Body of pancreas (tissue), 4 donors: Measurements from ENCODE around the gene SERINC2.
"Not testable (repeated sequence)": the region's sequence is repeated elsewhere in the genome, so short reads cannot be mapped to it uniquely, and the experiment has no call there.

Experiments
- POLR2A ChIP-seq, 3 donors: fragments of 450-650 bp; IDR thresholded peaks; one replicate each; pipeline ENCODE4 v1.6.1; 2016; ENCODE audit warnings: antibody characterized with exemption in 3 of 3, mild to moderate bottlenecking in 2 of 3
- TF ChIP-seq, protein P1 (sequence below), 7 experiments: fragments of 450-650 bp in 4 of 7; fragments of 200-600 bp in 3 of 7; sonication (generic) in 3 of 7; IDR thresholded peaks; one replicate each; pipeline ENCODE4 v1.5.1; 2016 to 2019; ENCODE audit warnings: antibody characterized with exemption in 7 of 7

- TF ChIP-seq, protein P1, sequence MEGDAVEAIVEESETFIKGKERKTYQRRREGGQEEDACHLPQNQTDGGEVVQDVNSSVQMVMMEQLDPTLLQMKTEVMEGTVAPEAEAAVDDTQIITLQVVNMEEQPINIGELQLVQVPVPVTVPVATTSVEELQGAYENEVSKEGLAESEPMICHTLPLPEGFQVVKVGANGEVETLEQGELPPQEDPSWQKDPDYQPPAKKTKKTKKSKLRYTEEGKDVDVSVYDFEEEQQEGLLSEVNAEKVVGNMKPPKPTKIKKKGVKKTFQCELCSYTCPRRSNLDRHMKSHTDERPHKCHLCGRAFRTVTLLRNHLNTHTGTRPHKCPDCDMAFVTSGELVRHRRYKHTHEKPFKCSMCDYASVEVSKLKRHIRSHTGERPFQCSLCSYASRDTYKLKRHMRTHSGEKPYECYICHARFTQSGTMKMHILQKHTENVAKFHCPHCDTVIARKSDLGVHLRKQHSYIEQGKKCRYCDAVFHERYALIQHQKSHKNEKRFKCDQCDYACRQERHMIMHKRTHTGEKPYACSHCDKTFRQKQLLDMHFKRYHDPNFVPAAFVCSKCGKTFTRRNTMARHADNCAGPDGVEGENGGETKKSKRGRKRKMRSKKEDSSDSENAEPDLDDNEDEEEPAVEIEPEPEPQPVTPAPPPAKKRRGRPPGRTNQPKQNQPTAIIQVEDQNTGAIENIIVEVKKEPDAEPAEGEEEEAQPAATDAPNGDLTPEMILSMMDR (IDR thresholded peaks at IDR 0.05): not testable (repeated sequence)
- not testable (repeated sequence) for TF ChIP-seq POLR2A (IDR thresholded peaks at IDR 0.05)
Measured at GRCh38 chr1:31386576-31387243, 26.3 kb upstream of the SERINC2 start.
